Keratinocyte (primary cell): ENCODE measurements around the gene PARVA. TPM values are rescaled to one million over a fixed set of nuclear protein-coding genes. Genes with fewer than 3 reads are reported as not detected.

ENCODE experiments used
- DNase-seq: peaks from one replicate; pipeline ENCODE4 v3.0.0-alpha.2; 2011; ENCODE audit warnings: low read depth, missing footprints, low spot score
- FAIRE-seq: peaks from 2 replicates; lab custom pipeline; 2011; peaks lifted over from hg19 to GRCh38; lab: Jason Lieb, UNC
- H2AFZ ChIP-seq: 2 replicates; pipeline ENCODE4 v1.6.0; 2012; ENCODE audit warnings: low read length, control low read depth, inconsistent platforms; ENCODE audit not compliant: control insufficient read depth
- H3K27ac ChIP-seq: 2 replicates; pipeline ENCODE4 v1.5.1; 2011; ENCODE audit warnings: low read length; ENCODE audit not compliant: control insufficient read depth, insufficient read depth
- H3K27me3 ChIP-seq: 3 replicates; pipeline ENCODE4 v1.6.0; 2011; ENCODE audit warnings: low read length; ENCODE audit not compliant: control insufficient read depth, insufficient read depth; ENCODE audit errors: extremely low read depth
- H3K36me3 ChIP-seq, 2 experiments: 2 replicates in 1 of 2; 3 replicates in 1 of 2; pipeline ENCODE4 v1.5.1; 2011; ENCODE audit warnings: low read length in 2 of 2, mild to moderate bottlenecking in 1 of 2; ENCODE audit not compliant: control insufficient read depth in 2 of 2, insufficient read depth in 2 of 2; ENCODE audit errors: extremely low read depth in 1 of 2
- H3K4me1 ChIP-seq: 3 replicates; pipeline ENCODE4 v1.5.1; 2011; ENCODE audit warnings: low read length; ENCODE audit not compliant: control insufficient read depth, insufficient read depth; ENCODE audit errors: extremely low read depth
- H3K4me2 ChIP-seq: 3 replicates; pipeline ENCODE4 v1.6.0; 2011; ENCODE audit warnings: low read depth, low read length; ENCODE audit not compliant: control insufficient read depth, insufficient read depth; ENCODE audit errors: extremely low read depth
- H3K4me3 ChIP-seq, 3 experiments: fragments of 200-600 bp in 1 of 3; sonication (generic) in 1 of 3; 2 replicates in 2 of 3; 3 replicates in 1 of 3; pipeline ENCODE4 v1.5.1; 2011 to 2016; ENCODE audit warnings: low read length in 3 of 3, mild to moderate bottlenecking in 3 of 3, control low read depth in 2 of 3, inconsistent platforms in 1 of 3, low read depth in 1 of 3, mixed read lengths in 1 of 3, mixed run types in 1 of 3, moderate library complexity in 1 of 3; ENCODE audit not compliant: control insufficient read depth in 2 of 3, insufficient read depth in 2 of 3; ENCODE audit errors: extremely low read depth in 1 of 3
- H3K79me2 ChIP-seq: 2 replicates; pipeline ENCODE4 v1.6.0; 2012; ENCODE audit warnings: low read length; ENCODE audit not compliant: control insufficient read depth, insufficient read depth
- H3K9ac ChIP-seq: 3 replicates; pipeline ENCODE4 v1.6.0; 2011; ENCODE audit warnings: low read length; ENCODE audit not compliant: control insufficient read depth, insufficient read depth; ENCODE audit errors: extremely low read depth
- H3K9me1 ChIP-seq: 3 replicates; pipeline ENCODE4 v1.6.0; 2011; ENCODE audit warnings: low read length; ENCODE audit not compliant: control insufficient read depth, insufficient read depth; ENCODE audit errors: extremely low read depth
- H3K9me3 ChIP-seq: 2 replicates; pipeline ENCODE4 v1.5.1; 2012; ENCODE audit warnings: low read depth, low read length; ENCODE audit not compliant: control insufficient read depth
- H4K20me1 ChIP-seq: 3 replicates; pipeline ENCODE4 v1.6.0; 2011; ENCODE audit warnings: low read length; ENCODE audit not compliant: control insufficient read depth, insufficient read depth; ENCODE audit errors: extremely low read depth
- EZH2 ChIP-seq: IDR thresholded peaks from one replicate; pipeline ENCODE4 v1.6.1; 2012; ENCODE audit warnings: inconsistent platforms, mild to moderate bottlenecking, low read length, moderate library complexity
- dilution Hi-C: fragments of 300-500 bp; cut with MboI; formaldehyde crosslinking; loops from one replicate; pipeline ENCODE4 v1.7.0; 2020; ENCODE audit warnings: low sequenced_read_pairs; ENCODE audit not compliant: extremely low pct_ligation_motif_present
- polyA plus RNA-seq, 5 experiments: library from polyadenylated mRNA; depleted of rRNA in 3 of 5; stranded (reverse) in 3 of 5; stranded (forward) in 1 of 5; unstranded in 1 of 5; fragments of >200 nt; gene quantifications; 1 replicate in 1 of 5; 2 replicates in 3 of 5; 3 replicates in 1 of 5; pipeline versions ENCODE4 v1.2.1 to v1.2.3, GENCODE V29; 2011 to 2012; ENCODE audit warnings: missing spikeins in 2 of 5, low read depth in 1 of 5, low replicate concordance in 1 of 5
- TF ChIP-seq, protein P1 (sequence below), 3 experiments: IDR thresholded peaks in 1 of 3; conservative IDR thresholded peaks in 1 of 3; optimal IDR thresholded peaks in 1 of 3; 2 replicates in 2 of 3; 3 replicates in 1 of 3; pipeline versions ENCODE3 to v1.5.1; 2011; ENCODE audit warnings: low read length in 3 of 3, mild to moderate bottlenecking in 3 of 3, moderate library complexity in 2 of 3, control low read depth in 1 of 3, inconsistent platforms in 1 of 3; ENCODE audit not compliant: insufficient read depth in 2 of 3; ENCODE audit errors: extremely low read depth in 1 of 3

Gene PARVA
- polyA plus RNA-seq, 1 donor (not counting 4 experiments of a cell fraction or from before 2014, with no cell fraction given): 28.9 TPM

DNA sequence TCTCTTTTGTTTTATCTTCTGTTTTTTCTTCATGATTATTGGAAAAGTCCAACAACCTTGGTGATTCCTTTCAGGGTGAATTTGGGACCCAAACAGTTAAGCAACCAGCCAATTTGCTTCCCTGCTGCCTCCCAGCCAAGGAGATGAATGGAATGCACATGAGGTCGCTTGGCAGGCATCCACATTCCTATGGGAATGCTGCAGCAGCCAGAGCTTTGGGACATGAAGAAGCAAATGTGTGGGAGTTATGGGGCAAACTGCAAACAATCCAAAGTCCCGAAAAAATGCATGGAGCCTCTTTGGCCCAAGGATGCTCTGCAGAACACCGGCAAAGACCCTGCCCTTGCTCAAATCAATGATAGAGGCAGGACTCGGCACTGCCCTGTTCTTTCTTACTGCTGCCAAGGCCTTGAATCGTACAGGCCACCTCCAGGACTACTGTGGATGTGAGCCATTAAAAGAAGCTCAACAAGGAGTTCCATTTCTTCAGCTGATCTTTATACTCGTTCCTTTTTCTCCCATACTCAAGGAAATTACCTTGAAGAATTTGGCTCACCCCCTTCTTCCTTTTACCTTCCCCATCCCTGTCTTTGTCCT lies 179.5 kb downstream of the PARVA start:
- DNase-seq: no peak
- H3K27me3 ChIP-seq: no peaks in the 10 kb centered on the region
- no peaks in the 10 kb centered on the region for H3K79me2 ChIP-seq
- H3K9me3 ChIP-seq: no peaks in the 10 kb centered on the region
- no peaks in the 10 kb centered on the region for H4K20me1 ChIP-seq
- peak; percentile 60 for FAIRE-seq
- dilution Hi-C loops: no loop called here
- no peaks in the 10 kb centered on the region for H3K36me3 ChIP-seq
- no peaks in the 10 kb centered on the region for H3K9me1 ChIP-seq
- TF ChIP-seq, protein P1, sequence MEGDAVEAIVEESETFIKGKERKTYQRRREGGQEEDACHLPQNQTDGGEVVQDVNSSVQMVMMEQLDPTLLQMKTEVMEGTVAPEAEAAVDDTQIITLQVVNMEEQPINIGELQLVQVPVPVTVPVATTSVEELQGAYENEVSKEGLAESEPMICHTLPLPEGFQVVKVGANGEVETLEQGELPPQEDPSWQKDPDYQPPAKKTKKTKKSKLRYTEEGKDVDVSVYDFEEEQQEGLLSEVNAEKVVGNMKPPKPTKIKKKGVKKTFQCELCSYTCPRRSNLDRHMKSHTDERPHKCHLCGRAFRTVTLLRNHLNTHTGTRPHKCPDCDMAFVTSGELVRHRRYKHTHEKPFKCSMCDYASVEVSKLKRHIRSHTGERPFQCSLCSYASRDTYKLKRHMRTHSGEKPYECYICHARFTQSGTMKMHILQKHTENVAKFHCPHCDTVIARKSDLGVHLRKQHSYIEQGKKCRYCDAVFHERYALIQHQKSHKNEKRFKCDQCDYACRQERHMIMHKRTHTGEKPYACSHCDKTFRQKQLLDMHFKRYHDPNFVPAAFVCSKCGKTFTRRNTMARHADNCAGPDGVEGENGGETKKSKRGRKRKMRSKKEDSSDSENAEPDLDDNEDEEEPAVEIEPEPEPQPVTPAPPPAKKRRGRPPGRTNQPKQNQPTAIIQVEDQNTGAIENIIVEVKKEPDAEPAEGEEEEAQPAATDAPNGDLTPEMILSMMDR (optimal IDR thresholded peaks at IDR 0.05 in 1 of 3, IDR thresholded peaks at IDR 0.05 in 1 of 3, conservative IDR thresholded peaks at IDR 0.05 in 1 of 3; ENCODE audit: extremely low read depth in 1 of 3, insufficient read depth in 2 of 3, low read length in 3 of 3): no peak
- H2AFZ ChIP-seq: no peak overlapping the region
- H3K4me2 ChIP-seq: no peak overlapping the region
- H3K9ac ChIP-seq: no peak overlapping the region
- peaks cover 10% of the 10 kb centered on the region for H3K4me1 ChIP-seq
- no peak overlapping the region for H3K4me3 ChIP-seq
- H3K27ac ChIP-seq: no peak overlapping the region

DNA sequence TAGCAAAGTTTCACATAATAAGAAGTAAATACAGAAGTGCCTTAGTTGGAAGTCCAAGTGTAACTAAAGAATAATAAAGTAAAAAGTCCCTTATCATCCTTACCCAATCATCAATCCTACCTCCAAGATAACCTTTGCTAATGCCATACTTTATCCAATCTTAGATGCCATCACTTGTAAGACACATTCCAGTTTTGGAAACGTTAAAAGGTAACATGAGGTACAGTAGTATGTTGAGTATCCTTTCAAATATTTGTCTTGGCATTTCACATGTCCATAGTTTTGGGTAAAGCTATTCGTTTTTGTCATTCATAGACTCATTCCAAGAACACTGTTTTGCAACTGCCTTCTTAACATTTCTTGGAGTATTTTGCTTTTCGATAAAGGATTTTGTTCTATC lies 181.6 kb downstream of the PARVA start:
- no peak overlapping the region for H3K27ac ChIP-seq
- no peaks in the 10 kb centered on the region for H3K36me3 ChIP-seq
- TF ChIP-seq EZH2: no peak
- TF ChIP-seq, protein P1 (optimal IDR thresholded peaks at IDR 0.05 in 1 of 3, IDR thresholded peaks at IDR 0.05 in 1 of 3, conservative IDR thresholded peaks at IDR 0.05 in 1 of 3; ENCODE audit: extremely low read depth in 1 of 3, insufficient read depth in 2 of 3, low read length in 3 of 3): no peak
- H3K79me2 ChIP-seq: no peaks in the 10 kb centered on the region
- no peaks in the 10 kb centered on the region for H3K9me3 ChIP-seq
- H3K9ac ChIP-seq: no peak overlapping the region
- H3K4me2 ChIP-seq: no peak overlapping the region
- no peak overlapping the region for H2AFZ ChIP-seq
- no peaks in the 10 kb centered on the region for H4K20me1 ChIP-seq
- FAIRE-seq: no peak
- DNase-seq: no peak
- no peak overlapping the region for H3K4me3 ChIP-seq
- peaks cover 7% of the 10 kb centered on the region for H3K27me3 ChIP-seq
- dilution Hi-C loops: no loop called here
- no peaks in the 10 kb centered on the region for H3K9me1 ChIP-seq
- H3K4me1 ChIP-seq: peaks cover 10% of the 10 kb centered on the region
